22Rv1 (cell line): ENCODE data around the gene C20orf96.

Source experiments
- ZFX ChIP-seq: fragments of 450-650 bp; IDR thresholded peaks from 2 replicates; pipeline ENCODE4 v1.6.1; 2017; ENCODE audit warnings: antibody characterized with exemption, borderline replicate concordance
- TF ChIP-seq, protein P1 (sequence below): fragments of 450-650 bp; IDR thresholded peaks from 2 replicates; pipeline ENCODE4 v1.5.1; 2017; ENCODE audit warnings: mild to moderate bottlenecking

DNA sequence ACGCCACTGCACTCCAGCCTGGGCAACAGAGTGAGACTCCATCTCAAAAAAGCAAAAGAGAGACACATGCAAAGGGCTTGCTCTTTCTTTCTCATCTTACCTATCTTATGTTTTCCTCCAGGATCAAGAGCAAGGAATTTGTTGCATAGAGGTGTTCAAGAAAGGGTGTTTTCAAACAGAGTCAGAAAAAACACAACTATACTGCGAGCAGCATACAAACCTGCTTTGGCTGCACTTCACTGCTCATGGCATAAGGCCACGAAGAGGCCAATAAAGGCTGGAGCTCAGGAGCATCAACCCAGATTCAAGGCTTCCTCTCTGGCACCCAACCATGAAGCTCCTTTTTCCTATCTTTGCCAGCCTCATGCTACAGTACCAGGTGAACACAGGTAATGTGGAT lies 63.6 kb downstream of the C20orf96 start, which contains the start of gene DEFB129:
- TF ChIP-seq, protein P1, sequence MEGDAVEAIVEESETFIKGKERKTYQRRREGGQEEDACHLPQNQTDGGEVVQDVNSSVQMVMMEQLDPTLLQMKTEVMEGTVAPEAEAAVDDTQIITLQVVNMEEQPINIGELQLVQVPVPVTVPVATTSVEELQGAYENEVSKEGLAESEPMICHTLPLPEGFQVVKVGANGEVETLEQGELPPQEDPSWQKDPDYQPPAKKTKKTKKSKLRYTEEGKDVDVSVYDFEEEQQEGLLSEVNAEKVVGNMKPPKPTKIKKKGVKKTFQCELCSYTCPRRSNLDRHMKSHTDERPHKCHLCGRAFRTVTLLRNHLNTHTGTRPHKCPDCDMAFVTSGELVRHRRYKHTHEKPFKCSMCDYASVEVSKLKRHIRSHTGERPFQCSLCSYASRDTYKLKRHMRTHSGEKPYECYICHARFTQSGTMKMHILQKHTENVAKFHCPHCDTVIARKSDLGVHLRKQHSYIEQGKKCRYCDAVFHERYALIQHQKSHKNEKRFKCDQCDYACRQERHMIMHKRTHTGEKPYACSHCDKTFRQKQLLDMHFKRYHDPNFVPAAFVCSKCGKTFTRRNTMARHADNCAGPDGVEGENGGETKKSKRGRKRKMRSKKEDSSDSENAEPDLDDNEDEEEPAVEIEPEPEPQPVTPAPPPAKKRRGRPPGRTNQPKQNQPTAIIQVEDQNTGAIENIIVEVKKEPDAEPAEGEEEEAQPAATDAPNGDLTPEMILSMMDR = no peak
- no peak for TF ChIP-seq ZFX
